Thyroid gland (tissue), 4 donors: ENCODE measurements around the gene GTF2H1.

Experiments used
- POLR2A ChIP-seq, 2 donors: fragments of 450-650 bp; IDR thresholded peaks; one replicate each; pipeline ENCODE4 v1.6.1; 2017; ENCODE audit warnings: antibody characterized with exemption in 2 of 2, mild to moderate bottlenecking in 2 of 2, moderate library complexity in 1 of 2
- TF ChIP-seq, protein P1 (sequence below), 6 experiments: fragments of 200-600 bp in 3 of 6; fragments of 450-650 bp in 3 of 6; sonication (generic) in 3 of 6; IDR thresholded peaks; one replicate each; pipeline ENCODE4 v1.5.1; 2016 to 2019; ENCODE audit warnings: antibody characterized with exemption in 6 of 6, mild to moderate bottlenecking in 2 of 6, inconsistent platforms in 1 of 6, moderate library complexity in 1 of 6

DNA sequence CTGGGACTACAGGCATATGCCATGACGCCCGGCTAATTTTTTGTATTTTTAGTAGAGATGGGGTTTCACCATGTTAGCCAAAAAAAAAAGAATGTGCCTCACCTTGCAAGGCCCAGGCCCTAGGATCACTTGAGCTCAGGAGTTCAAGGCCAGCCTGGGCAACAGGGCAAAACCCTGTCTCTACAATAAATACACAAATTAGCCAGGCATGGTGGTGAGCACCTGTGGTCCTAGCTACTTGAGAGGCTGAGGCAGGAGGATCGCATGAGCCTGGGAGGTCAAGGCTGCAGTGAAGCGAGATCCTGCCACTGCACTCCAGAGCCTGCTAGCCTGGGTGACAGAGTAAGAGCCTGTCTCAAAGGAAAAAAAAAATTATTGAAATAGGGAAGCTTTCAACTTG is 81.7 kb downstream of the GTF2H1 start:
- TF ChIP-seq POLR2A (IDR thresholded peaks at IDR 0.05), result no peak
- TF ChIP-seq, protein P1, sequence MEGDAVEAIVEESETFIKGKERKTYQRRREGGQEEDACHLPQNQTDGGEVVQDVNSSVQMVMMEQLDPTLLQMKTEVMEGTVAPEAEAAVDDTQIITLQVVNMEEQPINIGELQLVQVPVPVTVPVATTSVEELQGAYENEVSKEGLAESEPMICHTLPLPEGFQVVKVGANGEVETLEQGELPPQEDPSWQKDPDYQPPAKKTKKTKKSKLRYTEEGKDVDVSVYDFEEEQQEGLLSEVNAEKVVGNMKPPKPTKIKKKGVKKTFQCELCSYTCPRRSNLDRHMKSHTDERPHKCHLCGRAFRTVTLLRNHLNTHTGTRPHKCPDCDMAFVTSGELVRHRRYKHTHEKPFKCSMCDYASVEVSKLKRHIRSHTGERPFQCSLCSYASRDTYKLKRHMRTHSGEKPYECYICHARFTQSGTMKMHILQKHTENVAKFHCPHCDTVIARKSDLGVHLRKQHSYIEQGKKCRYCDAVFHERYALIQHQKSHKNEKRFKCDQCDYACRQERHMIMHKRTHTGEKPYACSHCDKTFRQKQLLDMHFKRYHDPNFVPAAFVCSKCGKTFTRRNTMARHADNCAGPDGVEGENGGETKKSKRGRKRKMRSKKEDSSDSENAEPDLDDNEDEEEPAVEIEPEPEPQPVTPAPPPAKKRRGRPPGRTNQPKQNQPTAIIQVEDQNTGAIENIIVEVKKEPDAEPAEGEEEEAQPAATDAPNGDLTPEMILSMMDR (IDR thresholded peaks at IDR 0.05), result no peak
